ENCODE measurements around the gene SP4. TPM values are rescaled to one million over a fixed set of nuclear protein-coding genes. Genes with fewer than 3 reads are reported as not detected.

Gene SP4
- total RNA-seq, 2 donors from 2014 or later = 15.9 to 32.7 TPM

- Mint-ChIP-seq H3K9me3 (no peaks in the 10 kb centered on the region), H3K27ac (peak overlapping the region; percentile 96 to 98), H3K36me3 (peaks cover 24 to 25% of the 10 kb centered on the region in 2 donors)
- ATAC-seq (no peak), DNase-seq (ENCODE audit: low spot score in 2 of 2) (no peak)
These were observed 717 bp downstream of the SP4 start for GRCh38 chr7:21428659-21428941.

- no peaks in the 10 kb centered on the region for H3K9me3 Mint-ChIP-seq
- peaks cover 24 to 25% of the 10 kb centered on the region in 2 donors for H3K36me3 Mint-ChIP-seq
- H3K27ac Mint-ChIP-seq = peak overlapping the region; percentile 25 to 96
- ATAC-seq (no peak), DNase-seq (ENCODE audit: low spot score in 2 of 2) (no peak)
These were observed 1.1 kb downstream of the SP4 start for GRCh38 chr7:21429021-21429420.

- Mint-ChIP-seq H3K36me3 (peaks cover 24 to 25% of the 10 kb centered on the region in 2 donors), H3K9me3 (no peaks in the 10 kb centered on the region), H3K27ac (no peak overlapping the region)
- ATAC-seq (no peak), DNase-seq (ENCODE audit: low spot score in 2 of 2) (no peak)
These were observed 2.1 kb downstream of the SP4 start for GRCh38 chr7:21429786-21430574.

- ATAC-seq = no peak
- H3K36me3 Mint-ChIP-seq = peaks cover 24 to 25% of the 10 kb centered on the region in 2 donors
- no peak overlapping the region for H3K27ac Mint-ChIP-seq
- DNase-seq (ENCODE audit: low spot score in 2 of 2) = no peak
- H3K9me3 Mint-ChIP-seq = no peaks in the 10 kb centered on the region
These were observed 2.7 kb downstream of the SP4 start for GRCh38 chr7:21430575-21430954.

- ATAC-seq = no peak
- H3K36me3 Mint-ChIP-seq = peaks cover 9 to 24% of the 10 kb centered on the region in 2 donors
These were observed 15.4 kb downstream of the SP4 start for GRCh38 chr7:21443149-21443841.

GRCh38 chr7:21448974-21449373, 21.1 kb downstream of the SP4 start:
- ATAC-seq = no peak
- Mint-ChIP-seq H3K36me3 (peaks cover 15 to 51% of the 10 kb centered on the region in 2 donors), H3K9me3 (peaks cover 10 to 21% of the 10 kb centered on the region in 2 donors), H3K27ac (peak overlapping the region in 1 of 2 donors; percentile 25)
- no peak for DNase-seq (ENCODE audit: low spot score in 2 of 2)

More at GRCh38 chr7:21443149-21443841, 15.4 kb downstream of the SP4 start:
- no peaks in the 10 kb centered on the region for H3K9me3 Mint-ChIP-seq
- no peak for DNase-seq (ENCODE audit: low spot score in 2 of 2)
- H3K27ac Mint-ChIP-seq = peak overlapping the region in 1 of 2 donors; percentile 30

GRCh38 chr7:21450076-21450475, 22.2 kb downstream of the SP4 start:
- no peak overlapping the region for H3K27ac Mint-ChIP-seq
- peaks cover 26 to 62% of the 10 kb centered on the region in 2 donors for H3K36me3 Mint-ChIP-seq
- peaks cover 10 to 29% of the 10 kb centered on the region in 2 donors for H3K9me3 Mint-ChIP-seq
- no peak for DNase-seq (ENCODE audit: low spot score in 2 of 2)
- ATAC-seq = no peak

- DNase-seq (ENCODE audit: low spot score in 2 of 2) = no peak
- H3K27ac Mint-ChIP-seq = no peak overlapping the region
- peaks cover 31 to 69% of the 10 kb centered on the region in 2 donors for H3K36me3 Mint-ChIP-seq
- no peak for ATAC-seq
- H3K9me3 Mint-ChIP-seq = peaks cover 10 to 33% of the 10 kb centered on the region in 2 donors
These were observed 23.1 kb downstream of the SP4 start for GRCh38 chr7:21450941-21451340.

GRCh38 chr7:21454182-21454581, 26.3 kb downstream of the SP4 start:
- H3K9me3 Mint-ChIP-seq = peaks cover 10 to 38% of the 10 kb centered on the region in 2 donors
- H3K36me3 Mint-ChIP-seq = peaks cover 37 to 71% of the 10 kb centered on the region in 2 donors
- no peak overlapping the region for H3K27ac Mint-ChIP-seq
- DNase-seq (ENCODE audit: low spot score in 2 of 2) (no peak), ATAC-seq (no peak)

GRCh38 chr7:21454906-21455305, 27.0 kb downstream of the SP4 start:
- ATAC-seq = no peak
- Mint-ChIP-seq H3K9me3 (peaks cover 15 to 42% of the 10 kb centered on the region in 2 donors), H3K27ac (peak overlapping the region in 1 of 2 donors; percentile 29), H3K36me3 (peaks cover 44 to 78% of the 10 kb centered on the region in 2 donors)
- no peak for DNase-seq (ENCODE audit: low spot score in 2 of 2)

- peaks cover 23 to 40% of the 10 kb centered on the region in 2 donors for H3K36me3 Mint-ChIP-seq
- peak overlapping the region in 1 of 2 donors; percentile 16 for H3K27ac Mint-ChIP-seq
- DNase-seq (ENCODE audit: low spot score in 2 of 2) = no peak
- peaks cover 8 to 17% of the 10 kb centered on the region in 2 donors for H3K9me3 Mint-ChIP-seq
- ATAC-seq = no peak
These were observed 33.4 kb downstream of the SP4 start for GRCh38 chr7:21461282-21461681.

GRCh38 chr7:21462081-21462480, 34.2 kb downstream of the SP4 start:
- peak overlapping the region in 1 of 2 donors; percentile 18 for H3K27ac Mint-ChIP-seq
- H3K9me3 Mint-ChIP-seq = peaks cover 8 to 15% of the 10 kb centered on the region in 2 donors
- peaks cover 21 to 35% of the 10 kb centered on the region in 2 donors for H3K36me3 Mint-ChIP-seq
- DNase-seq (ENCODE audit: low spot score in 2 of 2) = no peak
- ATAC-seq = no peak

- DNase-seq (ENCODE audit: low spot score in 2 of 2) = no peak
- ATAC-seq = no peak
- H3K36me3 Mint-ChIP-seq = peaks cover 21 to 34% of the 10 kb centered on the region in 2 donors
- peak overlapping the region in 1 of 2 donors; percentile 62 for H3K27ac Mint-ChIP-seq
- peaks cover 8 to 15% of the 10 kb centered on the region in 2 donors for H3K9me3 Mint-ChIP-seq
These were observed 35.6 kb downstream of the SP4 start for GRCh38 chr7:21463524-21463923.

- ATAC-seq (no peak), DNase-seq (ENCODE audit: low spot score in 2 of 2) (no peak)
- Mint-ChIP-seq H3K36me3 (peaks cover 5 to 11% of the 10 kb centered on the region in 2 donors), H3K27ac (no peak overlapping the region), H3K9me3 (peaks cover 4 to 10% of the 10 kb centered on the region in 2 donors)
These were observed 41.1 kb downstream of the SP4 start for GRCh38 chr7:21468969-21469368.

- H3K9me3 Mint-ChIP-seq = peaks cover 4 to 10% of the 10 kb centered on the region in 2 donors
These were observed 42.0 kb downstream of the SP4 start for GRCh38 chr7:21469894-21470293.

GRCh38 chr7:21472029-21472428, 44.1 kb downstream of the SP4 start:
- ATAC-seq = no peak
- H3K27ac Mint-ChIP-seq = no peak overlapping the region
- peaks cover 4 to 10% of the 10 kb centered on the region in 2 donors for H3K9me3 Mint-ChIP-seq
- peaks cover 5 to 11% of the 10 kb centered on the region in 2 donors for H3K36me3 Mint-ChIP-seq
- DNase-seq (ENCODE audit: low spot score in 2 of 2) = no peak

More at GRCh38 chr7:21469894-21470293, 42.0 kb downstream of the SP4 start:
- Mint-ChIP-seq H3K27ac (no peak overlapping the region), H3K36me3 (peaks cover 5 to 11% of the 10 kb centered on the region in 2 donors)
- no peak for DNase-seq (ENCODE audit: low spot score in 2 of 2)
- no peak for ATAC-seq

- no peak overlapping the region for H3K27ac Mint-ChIP-seq
- peaks cover 21 to 25% of the 10 kb centered on the region in 2 donors for H3K36me3 Mint-ChIP-seq
- peaks cover 4 to 5% of the 10 kb centered on the region in 2 donors for H3K9me3 Mint-ChIP-seq
- ATAC-seq (no peak), DNase-seq (ENCODE audit: low spot score in 2 of 2) (no peak)
These were observed 48.5 kb downstream of the SP4 start for GRCh38 chr7:21476429-21476828.

Data from activated naive CD4-positive, alpha-beta T cell treated with anti-CD3 and anti-CD28 coated beads, Interleukin-2, amount 50 U/mL, for 72 hours (primary cell).